Globus pallidus (tissue), 1 donor: ENCODE results near the gene LNP1.
"Not testable (repeated sequence)": the region's sequence is repeated elsewhere in the genome, so short reads cannot be mapped to it uniquely, and the experiment has no call there.

Experiments
- DNase-seq: peaks from one replicate; pipeline ENCODE4 v3.0.0-alpha.2; 2015; ENCODE audit warnings: low spot score

The LNP1 gene

DNA sequence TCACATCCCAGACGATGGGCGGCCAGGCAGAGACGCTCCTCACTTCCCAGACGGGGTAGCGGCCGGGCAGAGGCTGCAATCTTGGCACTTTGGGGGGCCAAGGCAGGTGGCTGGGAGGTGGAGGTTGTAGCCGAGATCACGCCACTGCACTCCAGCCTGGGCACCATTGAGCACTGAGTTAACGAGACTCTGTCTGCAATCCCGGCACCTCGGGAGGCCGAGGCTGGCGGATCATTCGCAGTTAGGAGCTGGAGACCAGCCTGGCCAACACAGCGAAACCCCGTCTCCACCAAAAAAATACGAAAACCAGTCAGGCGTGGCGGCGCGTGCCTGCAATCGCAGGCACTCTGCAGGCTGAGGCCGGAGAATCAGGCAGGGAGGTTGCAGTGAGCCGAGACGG lies 77.2 kb downstream of the LNP1 start:
- not testable (repeated sequence) for DNase-seq

DNA sequence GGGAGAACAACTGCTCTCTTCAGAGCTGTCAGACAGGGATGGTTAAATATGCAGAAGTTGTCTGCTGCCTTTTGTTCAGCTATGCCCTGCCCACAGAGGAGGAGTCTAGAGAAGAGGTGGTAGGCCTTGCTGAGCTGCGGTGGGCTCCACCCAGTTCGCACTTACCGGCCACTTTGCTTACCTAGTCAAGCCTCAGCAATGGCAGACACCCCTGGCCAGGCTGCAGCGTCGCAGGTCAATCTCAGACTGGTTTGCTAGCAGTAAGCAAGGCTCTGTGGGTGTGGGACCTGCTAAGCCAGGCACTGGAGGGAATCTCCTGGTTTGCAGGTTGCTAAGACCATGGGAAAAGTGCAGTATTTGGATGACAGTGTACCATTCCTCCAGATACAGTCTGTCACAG lies 78.7 kb downstream of the LNP1 start:
- no peak for DNase-seq

DNA sequence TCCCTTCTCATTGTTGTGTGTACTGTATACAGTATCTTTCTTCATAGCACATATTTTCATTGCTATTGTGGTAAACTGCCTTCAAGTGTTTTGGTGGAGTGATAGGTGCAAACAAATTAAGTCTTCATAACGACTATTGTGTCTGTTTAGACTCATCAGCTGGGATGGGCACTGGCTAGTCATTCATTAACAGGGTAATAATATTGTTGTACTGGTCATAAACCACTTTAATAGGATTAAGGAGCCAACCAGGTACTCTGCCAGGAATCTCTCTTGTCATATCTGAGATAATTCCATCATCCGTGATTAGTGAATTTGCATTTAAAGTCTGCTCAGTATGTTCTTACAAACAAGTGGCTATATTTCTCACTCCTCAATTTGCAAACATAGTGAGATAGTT lies 80.8 kb downstream of the LNP1 start:
- DNase-seq, result no peak

DNA sequence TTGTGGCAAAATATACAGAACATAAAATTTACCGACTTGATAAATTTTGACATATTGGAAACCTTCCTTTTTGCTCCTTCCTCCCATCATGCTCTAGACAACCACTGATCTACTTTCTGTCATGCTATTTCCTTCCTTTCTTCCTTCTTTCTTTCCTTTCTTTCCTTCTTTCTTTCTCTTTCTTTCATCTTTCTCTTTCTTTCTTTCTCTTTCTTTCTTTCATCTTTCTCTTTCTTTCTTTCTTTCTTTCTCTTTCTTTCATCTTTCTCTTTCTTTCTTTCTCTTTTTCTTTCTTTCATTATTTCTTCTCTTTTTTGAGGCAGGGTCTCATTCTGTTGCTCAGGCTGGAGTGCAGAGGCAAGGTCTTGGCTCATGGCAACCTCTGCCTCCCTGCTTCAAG lies 82.2 kb downstream of the LNP1 start:
- DNase-seq, result no peak

DNA sequence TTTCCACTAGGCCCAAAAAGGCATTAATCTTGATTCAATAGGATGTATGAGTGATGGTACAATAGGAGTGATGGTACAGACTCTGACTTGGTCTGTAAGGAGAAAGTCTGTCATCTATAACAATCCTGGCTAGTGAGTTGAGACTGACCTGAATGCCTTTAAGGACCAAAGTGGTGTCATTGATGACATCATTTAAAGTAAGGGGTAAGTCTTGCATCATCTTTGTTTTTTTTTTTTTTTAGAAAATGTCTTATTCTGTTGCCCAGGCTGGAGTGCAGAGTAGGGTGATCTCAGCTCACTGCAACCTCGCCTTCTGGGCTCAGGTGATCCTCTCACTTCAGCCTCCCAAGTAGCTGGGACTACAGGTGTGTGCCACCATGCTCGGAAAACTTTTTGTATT lies 85.5 kb downstream of the LNP1 start:
- DNase-seq, result no peak

DNA sequence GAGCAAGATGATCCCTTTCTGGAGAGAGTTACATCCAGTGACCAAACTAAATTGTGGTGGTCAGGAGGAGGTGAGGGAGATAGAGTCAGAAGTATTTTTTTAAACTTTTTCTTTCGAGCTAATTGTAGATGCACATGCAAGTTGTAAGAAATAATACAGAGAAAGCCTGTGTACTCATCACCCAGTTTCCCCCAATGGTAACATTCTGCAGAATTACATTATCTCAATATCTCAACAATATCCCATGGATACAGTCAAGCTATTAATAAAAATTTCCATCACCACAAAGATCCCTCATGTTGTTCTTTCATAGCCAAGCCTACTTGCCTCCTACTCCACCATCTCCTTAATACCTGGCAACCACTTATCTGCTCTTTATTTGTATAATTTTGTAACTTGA lies 87.8 kb downstream of the LNP1 start:
- no peak for DNase-seq

DNA sequence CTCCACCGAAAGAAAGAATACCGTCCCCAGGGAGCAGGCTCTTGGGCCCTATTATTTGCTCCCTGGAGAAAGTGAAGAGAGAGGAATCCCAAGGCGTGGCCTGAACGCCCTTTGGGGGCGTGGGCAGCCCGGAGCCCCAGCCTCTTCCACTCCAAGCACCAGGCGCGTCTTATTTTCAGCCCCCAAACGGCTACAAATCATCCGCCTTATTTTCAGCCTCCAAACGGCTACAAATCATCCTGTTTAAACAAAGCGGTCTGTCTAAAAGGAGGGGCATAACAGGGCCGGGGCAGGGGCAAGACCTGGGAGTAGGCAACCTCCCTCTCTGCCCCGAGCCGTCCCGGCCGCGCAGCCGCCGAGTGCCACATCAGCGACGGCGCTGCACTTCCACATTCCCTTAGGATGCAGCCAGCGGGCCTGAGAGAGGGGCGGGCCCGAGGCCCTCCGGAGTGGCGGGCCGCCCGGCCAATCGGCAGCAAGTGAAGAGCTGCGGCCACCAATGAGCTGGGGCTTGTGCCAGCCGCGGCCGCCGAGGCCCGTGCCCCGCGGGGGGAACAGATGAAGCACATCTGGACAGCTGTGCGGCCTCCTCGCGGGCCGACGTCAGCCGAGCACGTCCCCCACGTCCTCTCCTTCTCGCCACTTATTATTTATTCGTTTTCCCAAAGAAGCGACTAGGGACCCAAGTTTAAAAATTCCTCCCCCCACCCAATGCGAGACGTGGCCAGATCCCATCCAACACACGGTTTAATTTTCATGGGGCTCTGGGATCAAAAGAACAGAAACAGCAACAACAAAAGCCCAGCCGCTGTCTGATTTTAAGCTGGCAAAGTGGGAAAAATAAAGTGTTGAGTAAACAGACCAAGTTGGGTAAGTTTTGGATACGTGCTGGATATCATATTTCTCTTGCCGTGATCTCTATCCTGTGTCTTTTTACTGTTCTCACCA lies 91.0 kb downstream of the LNP1 start, which contains the start of gene TMEM45A:
TMEM45A (plus strand) TSS at position 561 of the 948 bp plus-strand sequence. CDS start 62,593 bp downstream, outside the sequence.
- peak; percentile 92 for DNase-seq

DNA sequence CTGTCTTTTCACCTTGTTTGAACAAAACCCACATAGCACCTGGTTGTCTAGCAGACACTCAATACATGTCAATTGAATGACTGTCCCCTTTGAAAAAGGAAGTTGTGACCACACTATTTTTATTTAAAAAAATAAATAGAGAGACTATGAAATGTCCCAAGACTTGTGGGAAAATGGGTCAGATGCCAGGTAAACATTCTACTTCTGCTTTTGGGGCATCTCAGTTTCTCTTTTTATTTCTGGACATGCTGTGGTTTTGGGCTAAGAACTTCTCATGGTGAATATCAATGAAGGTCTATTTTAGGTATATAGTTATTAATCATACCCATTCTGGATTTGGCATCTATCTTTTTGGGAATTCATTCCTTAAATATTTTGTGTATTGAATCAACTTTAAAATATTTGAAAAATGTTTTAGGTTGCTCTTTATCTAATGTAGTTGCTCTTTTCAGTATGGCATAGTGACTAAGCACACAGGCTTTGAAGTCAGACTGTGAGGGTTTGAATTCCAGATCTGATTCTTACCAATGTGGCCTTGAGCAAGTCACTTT lies 95.4 kb downstream of the LNP1 start:
- no peak for DNase-seq

DNA sequence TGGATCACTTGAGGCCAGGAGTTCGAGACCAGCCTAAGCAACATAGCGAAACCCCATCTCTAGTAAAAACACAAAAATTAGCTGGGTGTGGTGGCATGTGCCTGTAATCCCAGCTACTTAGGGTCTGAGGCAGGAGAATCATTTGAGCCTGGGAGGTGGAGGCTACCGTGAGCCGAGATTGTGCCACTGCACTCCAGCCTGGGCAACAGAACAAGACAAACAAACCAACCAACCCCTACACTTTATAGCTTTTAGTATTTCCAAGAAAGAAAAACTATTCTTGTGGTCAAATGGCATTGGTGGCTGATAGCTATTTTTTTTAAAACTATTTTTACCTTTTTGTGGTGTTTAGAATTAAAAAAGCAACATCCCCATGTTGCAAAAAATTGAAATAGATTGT lies 98.3 kb downstream of the LNP1 start:
- no peak for DNase-seq

DNA sequence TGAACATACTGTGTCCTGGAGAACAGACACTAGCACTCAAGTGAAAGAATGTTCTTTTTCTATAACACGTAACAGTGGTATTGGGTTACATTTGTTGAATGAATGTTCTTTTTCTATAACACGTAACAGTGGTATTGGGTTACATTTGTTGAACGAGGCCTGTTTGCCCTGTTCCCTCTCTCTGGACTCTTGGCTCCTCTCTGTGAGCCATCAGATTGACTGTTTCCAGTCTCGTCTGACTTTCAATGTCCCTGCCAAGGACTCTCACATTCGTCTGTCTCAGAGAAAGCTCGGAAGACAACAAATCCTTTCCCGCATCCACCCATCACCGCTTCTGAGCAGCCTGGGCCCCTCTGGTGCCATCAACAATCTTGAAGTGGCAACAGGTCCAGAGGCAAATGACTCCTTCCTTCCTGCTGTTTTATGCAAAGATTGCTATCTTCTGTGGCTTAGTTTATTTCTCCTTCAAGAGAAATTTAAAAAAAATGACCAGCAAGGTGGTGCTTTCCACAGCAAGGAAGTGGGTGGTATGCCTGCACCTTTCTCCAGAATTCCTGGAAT lies 99.1 kb downstream of the LNP1 start:
- no peak for DNase-seq

DNA sequence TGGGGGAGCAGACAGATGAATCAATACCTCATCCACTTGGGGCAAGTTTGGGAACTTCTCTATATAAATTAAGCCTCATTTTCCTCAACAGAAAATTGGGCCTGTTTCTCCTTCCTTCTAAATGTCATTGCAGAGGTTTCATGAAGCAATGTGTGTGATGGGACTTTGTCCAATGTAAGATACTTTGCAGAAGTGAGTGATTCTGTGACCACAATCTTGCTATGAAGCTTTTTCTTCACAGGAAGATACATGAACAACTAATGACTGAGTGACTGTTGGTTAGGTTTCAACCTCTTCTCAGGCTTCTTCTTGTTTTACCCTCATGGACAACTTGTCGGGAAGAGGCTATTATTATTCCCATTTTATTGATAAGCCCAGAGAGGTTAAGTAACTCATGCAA lies 102.1 kb downstream of the LNP1 start:
- no peak for DNase-seq
